Measurements from ENCODE around the gene C13orf42.
A peak's percentile ranks its signal among the peaks of the same experiment; 100 is the strongest.

The C13orf42 gene

GRCh38 chr13:51111174-51111573 lies at the start of gene C13orf42:
TSS of gene C13orf42 (minus strand) at chr13:51111274. CDS start at chr13:51111209, 65 bp downstream.
- H3K9me3 Mint-ChIP-seq: no peaks in the 10 kb centered on the region
- H3K36me3 Mint-ChIP-seq: no peaks in the 10 kb centered on the region
- no peaks in the 10 kb centered on the region for H3K4me1 Mint-ChIP-seq
- peaks cover 20% of the 10 kb centered on the region for H3K27me3 Mint-ChIP-seq
- H3K4me3 Mint-ChIP-seq: no peak within 1 kb of the TSS
- no peak within 1 kb of the TSS for H3K27ac Mint-ChIP-seq
- ATAC-seq: no peak

DNA sequence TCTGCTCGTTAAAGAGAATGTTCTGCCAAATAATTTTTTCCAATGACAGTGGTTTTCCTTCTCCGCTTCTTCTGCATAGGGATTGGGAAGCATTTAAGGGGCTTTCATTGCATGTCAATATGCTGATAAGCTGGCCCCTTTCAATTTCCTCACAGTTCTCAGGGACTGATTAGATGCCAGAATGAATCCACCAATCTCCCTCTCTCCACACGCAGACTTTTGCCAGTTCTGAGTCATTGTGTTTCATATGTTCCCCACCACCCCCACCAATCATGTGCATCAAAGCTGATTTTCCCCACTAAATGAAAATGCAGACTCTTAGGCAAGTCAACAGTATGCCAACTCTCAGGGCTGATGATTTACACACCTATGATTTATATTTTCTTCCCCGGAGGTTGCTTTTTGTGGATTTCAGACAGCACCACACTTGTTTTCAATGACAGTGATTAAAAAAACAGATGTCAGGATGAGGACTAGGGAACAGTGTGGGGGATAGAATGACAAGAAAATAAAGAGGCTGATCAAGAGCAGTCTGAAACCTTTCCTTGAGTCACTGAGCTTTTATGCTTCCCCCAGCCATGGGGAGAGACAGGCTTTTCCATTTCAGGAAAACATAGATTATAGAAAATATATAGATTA lies 47.9 kb upstream of the C13orf42 start:
- H3K36me3 Mint-ChIP-seq: no peaks in the 10 kb centered on the region

GRCh38 chr13:51158365-51158764 lies 47.3 kb upstream of the C13orf42 start:
- no peak overlapping the region for H3K4me3 Mint-ChIP-seq
- no peak overlapping the region for H3K27ac Mint-ChIP-seq
- no peak for ATAC-seq
- H3K4me1 Mint-ChIP-seq: no peaks in the 10 kb centered on the region
- no peaks in the 10 kb centered on the region for H3K36me3 Mint-ChIP-seq
- peaks cover 18% of the 10 kb centered on the region for H3K27me3 Mint-ChIP-seq
- no peaks in the 10 kb centered on the region for H3K9me3 Mint-ChIP-seq

More for the DNA sequence above, 47.9 kb upstream of the C13orf42 start:
- Mint-ChIP-seq H3K9me3 (no peaks in the 10 kb centered on the region), H3K27ac (no peak overlapping the region), H3K27me3 (peaks cover 18% of the 10 kb centered on the region), H3K4me3 (no peak overlapping the region), H3K4me1 (no peaks in the 10 kb centered on the region)
- ATAC-seq: no peak

GRCh38 chr13:51156648-51157047 lies 45.6 kb upstream of the C13orf42 start:
- no peaks in the 10 kb centered on the region for H3K36me3 Mint-ChIP-seq
- no peaks in the 10 kb centered on the region for H3K9me3 Mint-ChIP-seq
- ATAC-seq: no peak
- no peak overlapping the region for H3K27ac Mint-ChIP-seq
- no peaks in the 10 kb centered on the region for H3K4me1 Mint-ChIP-seq
- H3K27me3 Mint-ChIP-seq: peaks cover 21% of the 10 kb centered on the region
- H3K4me3 Mint-ChIP-seq: no peak overlapping the region

DNA sequence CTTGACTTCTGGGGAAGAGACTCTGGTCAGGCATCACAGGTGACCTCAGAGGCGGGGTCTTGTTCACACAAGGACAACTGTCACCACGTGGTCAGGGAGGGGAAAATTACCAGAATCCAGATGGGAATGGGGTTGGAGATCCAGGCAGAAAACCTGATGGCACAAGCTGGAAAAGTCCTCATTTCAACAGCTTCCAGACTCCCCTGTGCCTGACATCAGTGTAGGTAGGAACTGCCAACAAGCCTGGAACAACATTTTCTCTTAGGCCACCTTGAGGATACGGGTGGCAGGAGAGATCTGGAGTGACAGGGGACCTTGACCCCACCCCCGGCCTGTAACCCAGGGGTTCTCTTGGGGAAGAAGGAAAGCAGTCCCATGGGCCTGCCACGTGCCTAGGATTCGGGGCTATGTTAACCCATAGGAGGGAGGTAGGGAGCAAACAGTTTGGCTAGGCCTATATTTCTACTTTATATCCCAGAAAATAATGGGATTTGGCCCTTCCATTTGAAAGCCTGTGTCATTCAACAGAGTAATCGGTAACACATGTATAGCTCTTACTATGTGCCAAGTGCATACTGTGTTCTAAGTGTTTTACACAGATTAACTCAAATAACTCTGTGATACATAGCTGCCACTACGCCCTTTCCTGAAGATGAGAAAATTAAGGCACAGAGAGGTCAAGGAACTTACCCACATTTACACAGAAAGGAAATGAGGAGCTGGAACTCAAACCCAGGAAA lies 44.9 kb upstream of the C13orf42 start:
- Mint-ChIP-seq H3K9me3 (no peaks in the 10 kb centered on the region), H3K4me1 (no peaks in the 10 kb centered on the region), H3K36me3 (no peaks in the 10 kb centered on the region), H3K27ac (no peak overlapping the region), H3K4me3 (no peak overlapping the region), H3K27me3 (peaks cover 21% of the 10 kb centered on the region)
- ATAC-seq: no peak

DNA sequence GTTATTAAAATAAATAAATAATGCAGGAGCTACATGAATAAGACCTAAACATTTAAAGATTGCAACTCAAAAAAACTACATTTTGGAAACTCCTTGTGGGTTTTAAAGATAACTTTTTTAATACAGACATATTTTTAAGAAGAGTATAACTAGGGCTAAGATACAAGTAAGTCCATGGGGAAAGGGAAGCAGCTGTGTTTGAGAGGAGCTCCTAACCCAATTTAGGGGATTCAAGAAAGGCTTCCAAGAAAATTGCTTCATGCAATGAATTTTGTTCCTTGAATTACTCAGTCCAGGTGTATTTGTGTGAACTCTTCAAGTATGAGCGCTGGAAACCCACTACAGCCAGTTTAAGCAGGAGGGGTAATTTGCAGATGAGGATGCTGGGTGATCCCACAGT lies 44.1 kb upstream of the C13orf42 start:
- ATAC-seq: no peak
- Mint-ChIP-seq H3K4me1 (no peaks in the 10 kb centered on the region), H3K27ac (no peak overlapping the region), H3K27me3 (peaks cover 21% of the 10 kb centered on the region), H3K9me3 (no peaks in the 10 kb centered on the region), H3K36me3 (no peaks in the 10 kb centered on the region), H3K4me3 (no peak overlapping the region)

GRCh38 chr13:51154029-51154555 lies 43.0 kb upstream of the C13orf42 start:
- H3K9me3 Mint-ChIP-seq: no peaks in the 10 kb centered on the region
- H3K27ac Mint-ChIP-seq: no peak overlapping the region
- H3K36me3 Mint-ChIP-seq: no peaks in the 10 kb centered on the region
- peaks cover 21% of the 10 kb centered on the region for H3K27me3 Mint-ChIP-seq
- no peak overlapping the region for H3K4me3 Mint-ChIP-seq
- ATAC-seq: no peak
- H3K4me1 Mint-ChIP-seq: no peaks in the 10 kb centered on the region

DNA sequence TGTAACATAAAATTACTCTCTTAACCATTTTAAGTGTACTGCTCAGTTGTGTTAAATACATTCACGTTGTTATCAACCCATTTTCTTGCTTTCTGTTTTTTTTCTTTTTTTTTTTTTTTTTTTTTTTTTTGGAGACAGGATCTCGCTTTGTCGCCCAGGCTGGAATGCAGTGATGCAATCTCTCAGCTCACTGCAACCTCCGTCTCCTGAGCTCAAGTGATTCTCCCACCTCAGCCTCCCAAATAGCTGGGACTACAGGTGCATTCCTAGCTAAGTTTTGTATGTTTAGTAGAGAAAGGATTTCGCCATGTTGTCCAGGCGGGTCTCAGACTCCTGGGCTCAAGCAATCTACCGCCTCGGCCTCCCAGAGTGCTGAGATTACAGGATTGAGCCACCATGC lies 42.5 kb upstream of the C13orf42 start:
- peaks cover 22% of the 10 kb centered on the region for H3K27me3 Mint-ChIP-seq
- no peaks in the 10 kb centered on the region for H3K9me3 Mint-ChIP-seq
- no peak overlapping the region for H3K4me3 Mint-ChIP-seq
- no peak overlapping the region for H3K27ac Mint-ChIP-seq
- no peaks in the 10 kb centered on the region for H3K36me3 Mint-ChIP-seq
- no peaks in the 10 kb centered on the region for H3K4me1 Mint-ChIP-seq
- ATAC-seq: no peak

DNA sequence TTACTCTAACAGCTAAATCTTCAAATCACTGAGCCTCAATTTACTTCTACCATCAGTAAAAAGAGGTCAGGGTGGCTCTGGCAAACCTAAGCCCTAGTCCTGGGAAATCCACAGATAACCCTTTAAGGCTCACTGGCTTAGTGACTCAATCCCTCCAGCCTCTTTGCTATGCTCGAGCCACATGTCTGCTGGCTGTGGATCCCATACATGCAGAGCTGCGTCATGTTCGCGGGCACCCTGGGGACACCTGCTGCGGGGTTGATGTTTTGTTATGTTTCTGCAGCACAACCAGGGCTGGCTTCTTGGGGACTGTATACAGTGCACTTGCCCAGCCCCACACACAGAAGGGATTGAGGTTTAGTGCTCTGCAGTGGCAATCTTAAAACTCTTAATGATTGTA lies 41.6 kb upstream of the C13orf42 start:
- Mint-ChIP-seq H3K4me3 (no peak overlapping the region), H3K4me1 (no peaks in the 10 kb centered on the region), H3K27ac (no peak overlapping the region), H3K36me3 (no peaks in the 10 kb centered on the region), H3K27me3 (peaks cover 30% of the 10 kb centered on the region), H3K9me3 (no peaks in the 10 kb centered on the region)
- ATAC-seq: no peak

DNA sequence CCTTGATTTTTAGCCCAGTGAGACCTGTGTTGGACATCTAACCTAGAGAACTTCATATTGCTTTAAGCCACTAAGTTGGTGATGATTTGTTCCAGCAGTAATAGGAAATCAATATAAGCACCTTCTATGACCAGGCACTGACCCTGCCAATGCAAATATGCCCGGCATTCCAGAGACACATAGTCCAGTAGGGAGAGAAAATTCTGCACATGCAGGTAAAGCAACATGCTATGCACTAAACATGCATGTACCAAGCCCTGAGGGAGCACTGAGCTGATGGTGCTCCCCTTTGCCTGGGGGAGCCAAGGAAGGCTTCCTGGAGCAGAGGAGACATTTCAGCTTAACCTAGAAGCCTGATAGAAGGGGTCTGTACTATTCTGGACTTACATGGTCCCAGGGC lies 40.4 kb upstream of the C13orf42 start:
- H3K9me3 Mint-ChIP-seq: no peaks in the 10 kb centered on the region
- no peaks in the 10 kb centered on the region for H3K36me3 Mint-ChIP-seq
- H3K27me3 Mint-ChIP-seq: peaks cover 38% of the 10 kb centered on the region
- H3K27ac Mint-ChIP-seq: no peak overlapping the region
- ATAC-seq: no peak
- H3K4me3 Mint-ChIP-seq: no peak overlapping the region
- no peaks in the 10 kb centered on the region for H3K4me1 Mint-ChIP-seq

DNA sequence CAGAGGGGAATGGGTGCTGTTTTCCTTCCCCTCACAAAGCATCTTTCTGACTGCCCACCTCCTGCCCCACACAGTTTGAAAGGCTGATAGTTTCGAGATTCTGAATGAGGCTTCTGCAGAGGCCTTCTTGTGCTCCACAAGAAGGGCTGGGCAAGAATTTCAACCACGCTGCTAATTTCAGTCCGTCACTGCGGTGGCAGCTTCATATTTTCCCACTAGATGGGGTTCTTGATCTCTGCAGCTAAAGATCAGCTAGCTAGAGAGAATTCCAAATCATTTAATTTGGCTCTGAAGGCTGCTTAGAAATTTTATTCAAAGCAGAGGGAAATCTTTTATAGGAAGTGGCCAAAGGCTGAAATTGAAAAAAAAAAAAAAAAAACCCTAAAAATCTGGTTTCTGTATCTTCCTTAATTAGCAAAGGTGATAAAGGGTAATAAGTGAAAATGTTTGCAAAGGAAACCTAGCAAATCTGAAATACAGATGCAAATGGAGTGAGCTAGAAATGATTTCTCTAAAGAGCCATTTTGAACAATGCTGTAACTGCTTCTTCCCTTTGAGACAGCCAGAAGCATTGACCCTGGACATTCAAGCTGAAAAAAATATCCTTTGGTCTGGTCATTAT lies 38.0 kb upstream of the C13orf42 start:
- Mint-ChIP-seq H3K36me3 (no peaks in the 10 kb centered on the region), H3K4me3 (no peak overlapping the region), H3K27ac (no peak overlapping the region), H3K9me3 (no peaks in the 10 kb centered on the region), H3K4me1 (no peaks in the 10 kb centered on the region), H3K27me3 (peaks cover 35% of the 10 kb centered on the region)
- no peak for ATAC-seq

- no peaks in the 10 kb centered on the region for H3K4me1 Mint-ChIP-seq
- H3K27ac Mint-ChIP-seq: no peak overlapping the region
- H3K27me3 Mint-ChIP-seq: peaks cover 28% of the 10 kb centered on the region
- no peaks in the 10 kb centered on the region for H3K36me3 Mint-ChIP-seq
- no peak overlapping the region for H3K4me3 Mint-ChIP-seq
- ATAC-seq: peak; percentile 31
- H3K9me3 Mint-ChIP-seq: no peaks in the 10 kb centered on the region
These were observed 37.3 kb upstream of the C13orf42 start for GRCh38 chr13:51148223-51148951.

DNA sequence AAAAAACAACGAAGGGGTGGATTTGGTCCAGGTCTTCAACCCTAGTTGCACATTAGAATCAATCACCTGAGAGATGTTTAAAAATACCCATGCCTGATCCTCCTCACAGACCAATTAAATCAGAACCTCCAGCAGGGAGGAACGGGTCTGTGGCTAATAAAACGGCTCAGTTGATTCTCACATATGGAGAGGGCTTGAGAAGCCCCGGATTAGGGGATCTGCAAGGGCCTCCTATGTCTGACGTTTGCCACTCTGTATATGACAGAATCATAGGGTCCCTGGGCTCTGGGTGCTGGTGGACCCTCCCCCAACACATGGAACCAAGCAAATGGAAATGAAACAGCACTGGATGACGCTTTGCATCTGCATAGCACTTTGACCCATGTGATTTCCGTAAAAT lies 36.7 kb upstream of the C13orf42 start:
- H3K27me3 Mint-ChIP-seq: peaks cover 22% of the 10 kb centered on the region
- no peak overlapping the region for H3K4me3 Mint-ChIP-seq
- no peaks in the 10 kb centered on the region for H3K4me1 Mint-ChIP-seq
- H3K36me3 Mint-ChIP-seq: no peaks in the 10 kb centered on the region
- no peak overlapping the region for H3K27ac Mint-ChIP-seq
- ATAC-seq: no peak
- H3K9me3 Mint-ChIP-seq: no peaks in the 10 kb centered on the region

DNA sequence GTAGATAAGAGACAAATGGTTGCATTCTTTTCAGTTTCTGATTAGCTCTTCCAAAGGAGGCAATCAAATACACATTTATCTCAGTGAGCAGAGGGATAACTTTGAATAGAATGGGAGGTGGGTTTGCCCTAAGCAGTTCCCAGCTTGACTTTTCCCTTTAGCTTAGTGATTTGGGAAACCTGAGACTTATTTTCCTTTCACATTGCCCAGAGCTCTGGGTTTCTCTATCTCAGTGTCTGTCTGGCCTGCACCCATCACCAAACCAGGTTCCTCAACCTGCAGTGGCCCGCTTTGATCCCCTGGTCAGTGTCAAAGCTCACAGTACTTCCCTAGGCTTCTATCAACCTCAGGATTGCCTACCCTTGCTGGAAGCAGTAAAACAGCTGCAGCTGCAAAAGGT lies 35.6 kb upstream of the C13orf42 start:
- H3K4me1 Mint-ChIP-seq: no peaks in the 10 kb centered on the region
- no peaks in the 10 kb centered on the region for H3K9me3 Mint-ChIP-seq
- H3K27me3 Mint-ChIP-seq: peaks cover 17% of the 10 kb centered on the region
- no peaks in the 10 kb centered on the region for H3K36me3 Mint-ChIP-seq
- H3K27ac Mint-ChIP-seq: no peak overlapping the region
- no peak overlapping the region for H3K4me3 Mint-ChIP-seq
- no peak for ATAC-seq

DNA sequence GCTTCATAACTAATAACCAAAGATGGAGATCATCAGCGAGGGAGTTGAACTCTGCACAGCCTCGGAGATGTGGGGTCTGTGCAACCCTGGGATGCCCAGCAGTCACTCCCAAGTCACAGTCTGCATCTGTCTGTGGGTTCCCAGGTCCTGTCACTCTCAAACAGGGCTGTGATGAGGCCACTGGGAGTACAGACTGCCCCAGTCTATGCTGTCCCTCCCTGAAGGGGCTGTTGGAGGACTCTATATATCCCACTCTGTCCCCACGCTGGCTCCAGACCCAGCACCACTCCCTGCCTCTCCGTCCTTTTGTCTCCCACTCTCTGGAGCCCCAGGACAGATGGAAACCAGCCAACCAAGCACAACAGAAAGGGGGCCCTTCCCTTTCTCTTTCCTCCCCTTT lies 26.2 kb upstream of the C13orf42 start:
- no peak for ATAC-seq
- H3K36me3 Mint-ChIP-seq: no peaks in the 10 kb centered on the region
- H3K4me3 Mint-ChIP-seq: no peak overlapping the region
- no peaks in the 10 kb centered on the region for H3K4me1 Mint-ChIP-seq
- H3K9me3 Mint-ChIP-seq: no peaks in the 10 kb centered on the region
- H3K27me3 Mint-ChIP-seq: peaks cover 44% of the 10 kb centered on the region
- H3K27ac Mint-ChIP-seq: no peak overlapping the region
